Measurements from ENCODE around the gene IMMP1L.

Gene IMMP1L

GRCh38 chr11:31474083-31474482 lies 35.3 kb downstream of the IMMP1L start:
- no peak for DNase-seq

- no peak for DNase-seq
These were observed 45.0 kb downstream of the IMMP1L start for GRCh38 chr11:31464436-31464835.

GRCh38 chr11:31455177-31455576 lies 54.2 kb downstream of the IMMP1L start:
- no peak for DNase-seq

GRCh38 chr11:31450841-31451240 lies 58.6 kb downstream of the IMMP1L start:
- no peak for DNase-seq

- no peak for DNase-seq
These were observed 60.4 kb downstream of the IMMP1L start for GRCh38 chr11:31449040-31449439.

- DNase-seq, result no peak
These were observed 63.8 kb downstream of the IMMP1L start for GRCh38 chr11:31445621-31446020.

- DNase-seq, result peak in 1 of 5 experiments; percentile 8
These were observed 65.6 kb downstream of the IMMP1L start for GRCh38 chr11:31443802-31444201.

- no peak for DNase-seq
These were observed 67.3 kb downstream of the IMMP1L start for GRCh38 chr11:31442086-31442485.

- no peak for DNase-seq
These were observed 68.1 kb downstream of the IMMP1L start for GRCh38 chr11:31441296-31441695.

- peak in 1 of 5 experiments; percentile 3 for DNase-seq
These were observed 71.5 kb downstream of the IMMP1L start for GRCh38 chr11:31437742-31438435.

- DNase-seq, result no peak
These were observed 75.6 kb downstream of the IMMP1L start for GRCh38 chr11:31433851-31434250.

GRCh38 chr11:31424652-31425051 lies 84.8 kb downstream of the IMMP1L start:
- DNase-seq, result no peak

GRCh38 chr11:31422703-31423102 lies 86.7 kb downstream of the IMMP1L start:
- no peak for DNase-seq

GRCh38 chr11:31421820-31422219 lies 87.6 kb downstream of the IMMP1L start:
- DNase-seq, result no peak

- no peak for DNase-seq
These were observed 89.8 kb downstream of the IMMP1L start for GRCh38 chr11:31419669-31420068.

GRCh38 chr11:31419138-31419537 lies 90.3 kb downstream of the IMMP1L start:
- DNase-seq, result no peak

GRCh38 chr11:31417816-31418215 lies 91.6 kb downstream of the IMMP1L start:
- DNase-seq, result no peak

- DNase-seq, result no peak
These were observed 92.1 kb downstream of the IMMP1L start for GRCh38 chr11:31417357-31417756.

GRCh38 chr11:31415435-31415834 lies 94.0 kb downstream of the IMMP1L start:
- DNase-seq, result no peak

- DNase-seq, result no peak
These were observed 95.1 kb downstream of the IMMP1L start for GRCh38 chr11:31414338-31414737.

GRCh38 chr11:31412946-31413345 lies 96.5 kb downstream of the IMMP1L start:
- DNase-seq, result no peak

- peak in 1 of 5 experiments; percentile 2 for DNase-seq
These were observed 101.2 kb downstream of the IMMP1L start for GRCh38 chr11:31408201-31408600.

- DNase-seq, result no peak
These were observed 104.8 kb downstream of the IMMP1L start for GRCh38 chr11:31404614-31405013.

GRCh38 chr11:31397239-31397834 lies 112.1 kb downstream of the IMMP1L start:
- DNase-seq, result peak in 1 of 5 experiments; percentile 30

- no peak for DNase-seq
These were observed 122.0 kb downstream of the IMMP1L start for GRCh38 chr11:31387379-31387778.

All from T-helper 2 cell (primary cell).